Neural crest cell (in vitro differentiated cells): ENCODE results near the gene TLE3. TPM values are rescaled to one million over a fixed set of nuclear protein-coding genes. Genes with fewer than 3 reads are reported as not detected.

Experiments
- DNase-seq: peaks from one replicate; pipeline ENCODE4 v3.0.0; 2021; ENCODE audit warnings: low read depth, mixed read lengths, low spot score
- H3K27ac Mint-ChIP-seq: one replicate; pipeline ENCODE4 v1.8.0; 2021; ENCODE audit warnings: mild to moderate bottlenecking, mixed read lengths; ENCODE audit not compliant: unreplicated experiment
- H3K27me3 Mint-ChIP-seq: 2 replicates; pipeline ENCODE4 v1.8.0; 2021; ENCODE audit warnings: low read depth, mild to moderate bottlenecking, mixed read lengths
- H3K36me3 Mint-ChIP-seq: 2 replicates; pipeline ENCODE4 v1.8.0; 2021; ENCODE audit warnings: low read depth, mild to moderate bottlenecking, mixed read lengths
- H3K4me1 Mint-ChIP-seq: 2 replicates; pipeline ENCODE4 v1.8.0; 2021; ENCODE audit warnings: mixed read lengths
- H3K4me3 Mint-ChIP-seq: one replicate; pipeline ENCODE4 v1.8.0; 2021; ENCODE audit warnings: mild to moderate bottlenecking, mixed read lengths
- H3K9me3 Mint-ChIP-seq: 2 replicates; pipeline ENCODE4 v1.8.0; 2021; ENCODE audit warnings: mixed read lengths
- total RNA-seq: library from RNA; stranded (reverse); gene quantifications from 2 replicates; pipeline ENCODE4 v1.2.1, GENCODE V29; 2021
- TF ChIP-seq, protein P1 (sequence below): fragments of 200-600 bp; sonication (generic); conservative IDR thresholded peaks from 2 replicates; pipeline ENCODE4 v1.5.0; 2021; ENCODE audit warnings: antibody characterized with exemption, mild to moderate bottlenecking

The TLE3 gene
- total RNA-seq, 1 donor from 2014 or later: 89.9 TPM

DNA sequence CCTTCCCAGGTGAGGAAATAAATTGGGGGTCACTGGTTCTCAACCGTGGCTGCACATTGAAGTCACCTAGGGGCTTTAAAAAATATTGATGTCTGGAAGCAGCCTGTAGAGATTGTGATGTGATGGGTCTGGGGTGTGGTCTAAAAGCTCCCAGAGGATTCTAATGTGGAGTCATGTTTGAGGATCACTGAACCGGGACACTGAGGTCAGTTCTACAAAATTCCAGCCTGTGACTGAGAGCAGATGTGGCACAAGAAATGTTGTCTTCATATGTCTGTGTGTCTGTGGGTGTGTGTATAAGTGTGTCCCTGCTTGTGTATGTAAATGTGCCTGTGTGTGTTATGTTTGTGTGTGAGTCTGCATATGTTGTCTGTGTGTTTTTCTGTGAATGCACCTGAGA, 79.9 kb downstream of the TLE3 start:
- H3K4me3 Mint-ChIP-seq: no peak overlapping the region
- TF ChIP-seq, protein P1, sequence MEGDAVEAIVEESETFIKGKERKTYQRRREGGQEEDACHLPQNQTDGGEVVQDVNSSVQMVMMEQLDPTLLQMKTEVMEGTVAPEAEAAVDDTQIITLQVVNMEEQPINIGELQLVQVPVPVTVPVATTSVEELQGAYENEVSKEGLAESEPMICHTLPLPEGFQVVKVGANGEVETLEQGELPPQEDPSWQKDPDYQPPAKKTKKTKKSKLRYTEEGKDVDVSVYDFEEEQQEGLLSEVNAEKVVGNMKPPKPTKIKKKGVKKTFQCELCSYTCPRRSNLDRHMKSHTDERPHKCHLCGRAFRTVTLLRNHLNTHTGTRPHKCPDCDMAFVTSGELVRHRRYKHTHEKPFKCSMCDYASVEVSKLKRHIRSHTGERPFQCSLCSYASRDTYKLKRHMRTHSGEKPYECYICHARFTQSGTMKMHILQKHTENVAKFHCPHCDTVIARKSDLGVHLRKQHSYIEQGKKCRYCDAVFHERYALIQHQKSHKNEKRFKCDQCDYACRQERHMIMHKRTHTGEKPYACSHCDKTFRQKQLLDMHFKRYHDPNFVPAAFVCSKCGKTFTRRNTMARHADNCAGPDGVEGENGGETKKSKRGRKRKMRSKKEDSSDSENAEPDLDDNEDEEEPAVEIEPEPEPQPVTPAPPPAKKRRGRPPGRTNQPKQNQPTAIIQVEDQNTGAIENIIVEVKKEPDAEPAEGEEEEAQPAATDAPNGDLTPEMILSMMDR: no peak
- no peaks in the 10 kb centered on the region for H3K36me3 Mint-ChIP-seq
- peaks cover 20% of the 10 kb centered on the region for H3K4me1 Mint-ChIP-seq
- H3K27me3 Mint-ChIP-seq: peaks cover 7% of the 10 kb centered on the region
- DNase-seq: no peak
- no peaks in the 10 kb centered on the region for H3K9me3 Mint-ChIP-seq
- H3K27ac Mint-ChIP-seq: peak overlapping the region; percentile 31

DNA sequence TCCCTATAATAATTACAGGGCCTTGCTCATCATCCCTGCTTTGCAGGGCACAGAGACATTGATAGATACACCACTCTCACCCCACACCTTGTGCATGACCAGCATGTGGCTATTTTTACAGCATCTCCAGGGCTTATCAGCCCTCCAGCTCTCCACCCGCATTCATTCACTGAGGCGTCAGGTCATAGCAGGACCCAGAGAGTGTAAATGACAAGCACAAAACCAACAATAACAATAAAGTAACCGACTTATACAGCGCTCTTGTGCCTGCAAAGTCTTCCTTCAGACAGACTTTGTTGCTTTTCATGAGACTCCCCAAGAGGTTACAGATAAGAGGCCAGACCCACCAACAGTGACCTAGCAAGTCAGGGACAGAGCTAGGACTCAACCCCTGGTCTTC, 80.7 kb downstream of the TLE3 start:
- TF ChIP-seq, protein P1: no peak
- Mint-ChIP-seq H3K27ac (no peak overlapping the region), H3K4me1 (peaks cover 18% of the 10 kb centered on the region), H3K4me3 (no peak overlapping the region), H3K27me3 (peaks cover 7% of the 10 kb centered on the region), H3K9me3 (no peaks in the 10 kb centered on the region), H3K36me3 (no peaks in the 10 kb centered on the region)
- no peak for DNase-seq

DNA sequence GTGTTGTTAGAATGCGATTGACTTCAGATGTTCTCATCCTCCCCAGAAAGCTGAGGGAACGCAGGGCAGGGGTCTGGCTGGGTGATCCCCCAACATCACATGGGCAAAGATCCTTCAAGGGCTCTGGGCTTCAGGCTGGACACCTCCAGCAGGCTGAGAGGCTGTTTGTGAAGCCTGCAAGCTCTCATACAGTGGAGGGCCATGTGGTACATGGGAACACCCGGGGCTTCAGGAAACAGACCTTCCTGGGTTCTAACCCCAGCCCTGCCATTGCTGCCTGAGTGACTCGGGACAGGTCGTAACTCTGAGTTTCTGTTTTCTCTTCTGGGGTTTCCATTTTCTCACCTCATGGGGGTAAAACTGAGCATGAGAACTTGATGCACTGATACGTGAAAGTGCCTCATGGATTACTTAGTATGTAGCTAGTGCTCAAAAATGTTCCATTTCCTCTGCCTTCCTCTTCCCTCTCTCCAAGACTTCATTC, 81.2 kb downstream of the TLE3 start:
- Mint-ChIP-seq H3K9me3 (no peaks in the 10 kb centered on the region), H3K27me3 (peaks cover 7% of the 10 kb centered on the region), H3K27ac (no peak overlapping the region), H3K4me1 (peaks cover 18% of the 10 kb centered on the region), H3K36me3 (no peaks in the 10 kb centered on the region), H3K4me3 (no peak overlapping the region)
- no peak for DNase-seq
- TF ChIP-seq, protein P1: no peak

DNA sequence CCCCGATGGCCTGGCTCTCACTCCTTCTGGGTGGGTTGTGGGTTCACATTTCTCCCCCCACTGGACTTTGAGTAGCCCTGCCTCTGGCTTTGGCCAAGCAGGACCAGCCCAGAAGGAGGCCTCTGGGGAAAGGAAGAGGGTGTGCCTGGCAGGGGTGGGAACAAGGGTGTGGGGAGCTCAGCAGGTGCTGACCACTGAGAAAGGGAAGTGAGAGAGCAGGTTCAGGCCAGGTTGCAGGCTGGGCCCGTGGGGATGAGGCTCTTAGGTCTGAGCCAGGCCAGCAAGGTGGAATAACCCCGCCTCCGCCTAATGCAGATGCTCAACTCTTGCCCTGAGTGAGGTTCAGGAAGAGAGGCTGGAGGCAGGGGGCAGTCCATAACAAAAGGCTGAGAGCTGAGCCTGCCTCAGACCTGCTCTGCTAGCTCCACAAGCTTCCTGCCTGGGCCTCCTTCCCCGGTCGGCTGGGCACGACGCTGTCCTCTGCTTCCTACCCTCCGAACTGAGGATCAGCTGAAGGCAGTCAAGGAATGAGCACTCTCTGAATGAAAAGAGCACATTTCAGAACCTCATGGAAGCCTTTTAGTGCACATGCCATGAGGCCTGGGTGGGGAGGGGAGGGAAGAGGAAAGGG, 82.7 kb downstream of the TLE3 start:
- Mint-ChIP-seq H3K4me1 (peaks cover 18% of the 10 kb centered on the region), H3K4me3 (no peak overlapping the region), H3K27ac (no peak overlapping the region), H3K9me3 (no peaks in the 10 kb centered on the region), H3K36me3 (no peaks in the 10 kb centered on the region), H3K27me3 (peaks cover 7% of the 10 kb centered on the region)
- TF ChIP-seq, protein P1: no peak
- no peak for DNase-seq

DNA sequence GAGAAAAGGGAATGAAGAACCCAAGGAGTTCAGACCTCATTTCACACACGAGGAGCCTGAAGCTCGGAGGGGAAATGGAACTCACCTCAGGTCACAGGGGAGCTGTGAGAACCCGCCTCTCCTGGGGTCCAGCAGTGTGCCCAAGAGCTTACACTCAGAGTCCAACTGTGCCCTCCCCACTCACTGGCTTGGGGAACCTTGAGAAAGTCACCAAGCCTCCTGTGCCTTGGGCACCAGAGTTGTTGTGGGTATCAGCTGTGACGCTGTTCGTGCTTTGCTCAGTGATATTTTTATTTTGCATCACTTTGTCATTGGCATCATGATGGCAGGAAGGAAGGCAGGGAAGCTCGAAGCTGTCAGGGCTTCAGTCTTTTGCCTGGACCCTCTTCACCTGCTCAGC, 83.4 kb downstream of the TLE3 start:
- no peak for DNase-seq
- Mint-ChIP-seq H3K9me3 (no peaks in the 10 kb centered on the region), H3K36me3 (no peaks in the 10 kb centered on the region), H3K27ac (no peak overlapping the region), H3K27me3 (peaks cover 7% of the 10 kb centered on the region), H3K4me3 (no peak overlapping the region), H3K4me1 (peaks cover 18% of the 10 kb centered on the region)
- TF ChIP-seq, protein P1: no peak
